ENCODE results near the gene SYT1. TPM values are rescaled to one million over a fixed set of nuclear protein-coding genes. Genes with fewer than 3 reads are reported as not detected.

The SYT1 gene
- total RNA-seq, 1 donor from 2014 or later, result 0.79 TPM

DNA sequence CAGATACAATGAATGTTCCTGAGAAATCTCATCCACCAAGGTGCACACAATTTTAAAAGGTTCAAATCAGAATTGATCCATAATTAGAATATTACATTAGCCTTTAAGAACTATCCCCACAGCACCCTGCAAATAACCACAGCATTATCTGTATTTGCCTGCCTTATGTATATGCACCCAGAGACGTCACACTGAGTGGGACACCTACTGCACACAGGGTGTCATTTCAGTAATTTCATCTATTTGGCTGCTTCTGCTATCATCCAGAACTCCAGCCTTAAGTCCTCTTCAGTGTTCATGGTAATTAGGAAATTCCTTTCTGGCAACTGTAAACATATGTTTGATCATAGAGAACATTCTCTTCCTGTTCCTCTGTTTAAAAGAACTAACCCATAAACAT is 298.4 kb downstream of the SYT1 start:
- FAIRE-seq (no peak), DNase-seq (ENCODE audit: low read depth) (no peak)
- TF ChIP-seq, protein P1, sequence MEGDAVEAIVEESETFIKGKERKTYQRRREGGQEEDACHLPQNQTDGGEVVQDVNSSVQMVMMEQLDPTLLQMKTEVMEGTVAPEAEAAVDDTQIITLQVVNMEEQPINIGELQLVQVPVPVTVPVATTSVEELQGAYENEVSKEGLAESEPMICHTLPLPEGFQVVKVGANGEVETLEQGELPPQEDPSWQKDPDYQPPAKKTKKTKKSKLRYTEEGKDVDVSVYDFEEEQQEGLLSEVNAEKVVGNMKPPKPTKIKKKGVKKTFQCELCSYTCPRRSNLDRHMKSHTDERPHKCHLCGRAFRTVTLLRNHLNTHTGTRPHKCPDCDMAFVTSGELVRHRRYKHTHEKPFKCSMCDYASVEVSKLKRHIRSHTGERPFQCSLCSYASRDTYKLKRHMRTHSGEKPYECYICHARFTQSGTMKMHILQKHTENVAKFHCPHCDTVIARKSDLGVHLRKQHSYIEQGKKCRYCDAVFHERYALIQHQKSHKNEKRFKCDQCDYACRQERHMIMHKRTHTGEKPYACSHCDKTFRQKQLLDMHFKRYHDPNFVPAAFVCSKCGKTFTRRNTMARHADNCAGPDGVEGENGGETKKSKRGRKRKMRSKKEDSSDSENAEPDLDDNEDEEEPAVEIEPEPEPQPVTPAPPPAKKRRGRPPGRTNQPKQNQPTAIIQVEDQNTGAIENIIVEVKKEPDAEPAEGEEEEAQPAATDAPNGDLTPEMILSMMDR (IDR thresholded peaks at IDR 0.05; ENCODE audit: insufficient read depth, low read length, severe bottlenecking), result no peak
- no peaks in the 10 kb centered on the region for H3K36me3 ChIP-seq (ENCODE audit: control insufficient read depth, insufficient read depth, low read length)
- H3K27me3 ChIP-seq (ENCODE audit: control insufficient read depth, insufficient read depth, low read length), result no peaks in the 10 kb centered on the region
- no peak overlapping the region for H3K4me3 ChIP-seq (ENCODE audit: low read depth, low read length)

DNA sequence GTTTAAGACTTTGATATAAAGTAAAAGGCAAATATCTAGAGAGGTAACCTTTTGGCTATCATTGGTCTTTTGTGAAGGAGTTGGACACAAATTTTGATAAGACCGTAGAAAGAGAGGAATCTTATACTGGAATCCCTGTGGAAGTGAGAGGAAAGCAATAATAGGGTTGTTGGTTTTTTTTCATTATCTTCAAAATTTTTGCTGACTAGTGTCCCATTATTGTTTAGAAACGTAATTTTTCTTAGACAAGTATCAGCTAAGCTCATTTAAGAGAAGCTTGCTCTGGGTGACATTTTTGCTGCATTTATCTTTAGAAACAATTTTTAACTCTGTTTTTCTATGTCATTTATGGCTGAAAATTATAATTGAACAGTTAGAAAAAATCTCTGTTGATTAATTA is 300.3 kb downstream of the SYT1 start:
- FAIRE-seq (no peak), DNase-seq (ENCODE audit: low read depth) (no peak)
- TF ChIP-seq, protein P1 (IDR thresholded peaks at IDR 0.05; ENCODE audit: insufficient read depth, low read length, severe bottlenecking), result no peak
- no peak overlapping the region for H3K4me3 ChIP-seq (ENCODE audit: low read depth, low read length)
- no peaks in the 10 kb centered on the region for H3K27me3 ChIP-seq (ENCODE audit: control insufficient read depth, insufficient read depth, low read length)
- H3K36me3 ChIP-seq (ENCODE audit: control insufficient read depth, insufficient read depth, low read length), result no peaks in the 10 kb centered on the region

DNA sequence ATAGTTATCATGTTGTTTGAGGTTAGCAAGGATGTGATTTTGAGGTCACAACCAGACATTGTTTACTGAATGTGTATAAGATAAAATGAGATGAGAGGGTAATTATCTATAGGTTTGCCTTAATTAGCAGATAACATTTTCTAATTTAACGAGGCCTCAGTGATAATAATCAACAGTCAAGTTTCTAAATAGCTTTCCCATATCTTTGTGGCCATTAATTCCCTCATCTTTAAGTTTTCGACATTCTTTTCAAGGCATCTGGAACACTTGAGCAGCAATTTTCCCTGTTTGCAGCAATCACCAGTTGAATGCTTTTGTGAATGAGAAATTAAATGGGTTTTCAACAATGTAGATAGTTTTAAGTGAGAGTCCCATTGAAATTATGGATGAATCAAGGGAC is 304.1 kb downstream of the SYT1 start:
- H3K4me3 ChIP-seq (ENCODE audit: low read depth, low read length), result no peak overlapping the region
- DNase-seq (ENCODE audit: low read depth) (no peak), FAIRE-seq (no peak)
- H3K27me3 ChIP-seq (ENCODE audit: control insufficient read depth, insufficient read depth, low read length), result no peaks in the 10 kb centered on the region
- TF ChIP-seq, protein P1 (IDR thresholded peaks at IDR 0.05; ENCODE audit: insufficient read depth, low read length, severe bottlenecking), result no peak
- H3K36me3 ChIP-seq (ENCODE audit: control insufficient read depth, insufficient read depth, low read length), result no peaks in the 10 kb centered on the region

DNA sequence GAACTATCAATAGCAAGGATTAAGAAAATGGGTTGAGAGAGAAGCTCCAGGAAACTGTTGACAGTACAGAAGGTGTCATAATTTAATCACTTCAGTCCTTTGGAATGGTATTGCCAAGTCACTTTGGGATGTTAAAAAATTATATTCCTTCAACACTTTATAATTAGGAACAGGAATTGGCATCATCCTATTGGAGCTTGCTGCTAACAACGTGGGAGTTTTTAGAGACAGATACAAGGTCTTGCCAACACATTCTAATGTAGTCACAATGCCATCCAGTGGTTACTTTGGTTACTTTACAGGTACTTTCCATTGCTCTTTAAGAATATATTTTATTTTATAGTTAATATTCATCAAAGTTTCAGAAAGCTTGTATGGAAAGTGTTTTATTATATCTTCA is 310.1 kb downstream of the SYT1 start:
- DNase-seq (ENCODE audit: low read depth), result peak; percentile 58
- no peaks in the 10 kb centered on the region for H3K36me3 ChIP-seq (ENCODE audit: control insufficient read depth, insufficient read depth, low read length)
- no peaks in the 10 kb centered on the region for H3K27me3 ChIP-seq (ENCODE audit: control insufficient read depth, insufficient read depth, low read length)
- TF ChIP-seq, protein P1 (IDR thresholded peaks at IDR 0.05; ENCODE audit: insufficient read depth, low read length, severe bottlenecking), result peak; percentile 11
- H3K4me3 ChIP-seq (ENCODE audit: low read depth, low read length), result no peak overlapping the region
- no peak for FAIRE-seq

DNA sequence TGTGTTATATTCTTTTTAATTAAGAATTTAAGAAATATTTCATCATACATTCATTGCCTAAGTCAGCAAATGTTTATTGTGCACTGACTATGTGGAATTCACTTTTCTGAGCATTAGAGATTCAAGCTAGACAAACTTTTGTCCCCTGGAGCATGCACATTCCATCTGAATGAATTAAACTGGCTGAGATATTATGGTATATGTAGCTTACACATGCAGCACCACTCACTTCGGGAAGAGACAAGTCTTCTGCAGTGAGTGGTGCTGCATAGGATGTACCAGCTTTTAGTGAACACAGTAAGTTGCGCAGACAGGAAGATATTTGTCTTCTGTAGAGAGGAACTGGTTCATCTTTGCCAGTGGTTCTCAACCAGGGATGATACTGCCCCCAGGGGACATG is 318.4 kb downstream of the SYT1 start:
- no peaks in the 10 kb centered on the region for H3K27me3 ChIP-seq (ENCODE audit: control insufficient read depth, insufficient read depth, low read length)
- TF ChIP-seq, protein P1 (IDR thresholded peaks at IDR 0.05; ENCODE audit: insufficient read depth, low read length, severe bottlenecking), result no peak
- DNase-seq (ENCODE audit: low read depth), result no peak
- H3K36me3 ChIP-seq (ENCODE audit: control insufficient read depth, insufficient read depth, low read length), result no peaks in the 10 kb centered on the region
- no peak for FAIRE-seq
- no peak overlapping the region for H3K4me3 ChIP-seq (ENCODE audit: low read depth, low read length)

DNA sequence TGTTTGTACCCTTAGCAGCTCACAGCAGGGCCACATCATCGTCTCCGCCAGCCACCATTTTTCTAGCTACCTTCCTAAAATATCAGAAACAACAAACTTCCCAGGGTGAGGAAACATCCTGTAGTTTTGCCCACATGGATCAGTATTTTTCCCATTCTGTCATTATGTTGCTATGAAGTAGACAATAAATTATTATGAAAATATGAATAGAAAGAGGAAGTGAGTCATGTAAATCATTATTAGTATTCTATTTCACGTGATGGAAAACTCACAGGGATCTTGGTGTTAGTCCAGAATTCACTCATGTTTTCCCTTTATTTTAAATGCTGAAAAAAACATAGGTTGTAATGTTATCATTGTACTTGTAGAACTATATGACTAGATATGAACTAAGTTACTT is 319.4 kb downstream of the SYT1 start:
- FAIRE-seq (no peak), DNase-seq (ENCODE audit: low read depth) (no peak)
- TF ChIP-seq, protein P1 (IDR thresholded peaks at IDR 0.05; ENCODE audit: insufficient read depth, low read length, severe bottlenecking), result no peak
- H3K27me3 ChIP-seq (ENCODE audit: control insufficient read depth, insufficient read depth, low read length), result no peaks in the 10 kb centered on the region
- no peak overlapping the region for H3K4me3 ChIP-seq (ENCODE audit: low read depth, low read length)
- no peaks in the 10 kb centered on the region for H3K36me3 ChIP-seq (ENCODE audit: control insufficient read depth, insufficient read depth, low read length)

All from bronchial epithelial cell (primary cell).